ENCODE data around the gene CACNA1C. TPM values are rescaled to one million over a fixed set of nuclear protein-coding genes. Genes with fewer than 3 reads are reported as not detected.

The CACNA1C gene
- total and polyA plus RNA-seq, 2 donors from 2014 or later, result 1.6 to 17.4 TPM

GRCh38 chr12:2236506-2237294 is 183.9 kb downstream of the CACNA1C start:
- H3K27ac ChIP-seq (ENCODE audit: low read depth in 2 of 2, low read length in 2 of 2), result no peak overlapping the region
- no peaks in the 10 kb centered on the region for H3K4me1 ChIP-seq (ENCODE audit: control insufficient read depth in 2 of 3, insufficient read depth in 2 of 3, low read depth in 1 of 3, low read length in 3 of 3)
- no peak overlapping the region for H3K4me3 ChIP-seq (ENCODE audit: low read length in 3 of 3)
- DNase-seq, result no peak
- intact Hi-C loops (cut with DNase I), result no loop called here
- TF ChIP-seq CTCF (IDR thresholded peaks at IDR 0.05; ENCODE audit: borderline replicate concordance, extremely low read depth, insufficient read depth), result no peak
- no peaks in the 10 kb centered on the region for H3K9me3 ChIP-seq (ENCODE audit: control insufficient read depth in 2 of 3, insufficient read depth in 1 of 3, low read length in 3 of 3)
- no peaks in the 10 kb centered on the region for H3K36me3 ChIP-seq (ENCODE audit: control insufficient read depth in 2 of 3, insufficient read depth in 3 of 3, low read length in 3 of 3)
- no peaks in the 10 kb centered on the region for H3K27me3 ChIP-seq (ENCODE audit: control insufficient read depth, insufficient read depth, low read length)
- H3K9ac ChIP-seq (ENCODE audit: low read length in 3 of 3), result no peak overlapping the region
- no peak for FAIRE-seq

GRCh38 chr12:2238111-2238510 is 185.3 kb downstream of the CACNA1C start:
- no peak for DNase-seq
- Histone ChIP-seq H3K27ac (ENCODE audit: low read depth in 2 of 2, low read length in 2 of 2) (no peak overlapping the region), H3K27me3 (ENCODE audit: control insufficient read depth, insufficient read depth, low read length) (no peaks in the 10 kb centered on the region), H3K4me3 (ENCODE audit: low read length in 3 of 3) (no peak overlapping the region), H3K4me1 (ENCODE audit: control insufficient read depth in 2 of 3, insufficient read depth in 2 of 3, low read depth in 1 of 3, low read length in 3 of 3) (no peaks in the 10 kb centered on the region), H3K9me3 (ENCODE audit: control insufficient read depth in 2 of 3, insufficient read depth in 1 of 3, low read length in 3 of 3) (no peaks in the 10 kb centered on the region), H3K9ac (ENCODE audit: low read length in 3 of 3) (no peak overlapping the region), H3K36me3 (ENCODE audit: control insufficient read depth in 2 of 3, insufficient read depth in 3 of 3, low read length in 3 of 3) (no peaks in the 10 kb centered on the region)
- intact Hi-C loops (cut with DNase I), result no loop called here
- FAIRE-seq, result no peak
- TF ChIP-seq CTCF (IDR thresholded peaks at IDR 0.05; ENCODE audit: borderline replicate concordance, extremely low read depth, insufficient read depth), result no peak

GRCh38 chr12:2239381-2239871 is 186.6 kb downstream of the CACNA1C start:
- Histone ChIP-seq H3K9ac (ENCODE audit: low read length in 3 of 3) (no peak overlapping the region), H3K27me3 (ENCODE audit: control insufficient read depth, insufficient read depth, low read length) (no peaks in the 10 kb centered on the region), H3K4me3 (ENCODE audit: low read length in 3 of 3) (no peak overlapping the region), H3K4me1 (ENCODE audit: control insufficient read depth in 2 of 3, insufficient read depth in 2 of 3, low read depth in 1 of 3, low read length in 3 of 3) (peaks cover 0 to 3% (median 0%) of the 10 kb centered on the region in 3 donors), H3K36me3 (ENCODE audit: control insufficient read depth in 2 of 3, insufficient read depth in 3 of 3, low read length in 3 of 3) (no peaks in the 10 kb centered on the region), H3K9me3 (ENCODE audit: control insufficient read depth in 2 of 3, insufficient read depth in 1 of 3, low read length in 3 of 3) (no peaks in the 10 kb centered on the region), H3K27ac (ENCODE audit: low read depth in 2 of 2, low read length in 2 of 2) (peak overlapping the region; percentile 17 to 64)
- peak in 4 of 5 donors; percentile 52 to 84 (median 67) for DNase-seq
- intact Hi-C loops (cut with DNase I), result no loop called here
- TF ChIP-seq CTCF (IDR thresholded peaks at IDR 0.05; ENCODE audit: borderline replicate concordance, extremely low read depth, insufficient read depth), result no peak
- FAIRE-seq, result no peak
